ENCODE results near the gene RCL1.

RCL1 gene

GRCh38 chr9:4842734-4843133 lies 50.0 kb downstream of the RCL1 start:
- no peak for DNase-seq (ENCODE audit: low read depth)

- DNase-seq (ENCODE audit: low read depth) = no peak
Measured at GRCh38 chr9:4844056-4844838, 51.5 kb downstream of the RCL1 start.

GRCh38 chr9:4849369-4849768 lies 56.6 kb downstream of the RCL1 start:
- DNase-seq (ENCODE audit: low read depth) = no peak

- peak; percentile 47 for DNase-seq (ENCODE audit: low read depth)
Measured at GRCh38 chr9:4850603-4851310, 58.0 kb downstream of the RCL1 start.

- peak; percentile 29 for DNase-seq (ENCODE audit: low read depth)
Measured at GRCh38 chr9:4852419-4852818, 59.7 kb downstream of the RCL1 start.

GRCh38 chr9:4854265-4854590 lies 61.5 kb downstream of the RCL1 start:
- no peak for DNase-seq (ENCODE audit: low read depth)

- DNase-seq (ENCODE audit: low read depth) = peak; percentile 57
Measured at GRCh38 chr9:4855841-4856240, 63.1 kb downstream of the RCL1 start.

- DNase-seq (ENCODE audit: low read depth) = no peak
Measured at GRCh38 chr9:4857163-4857810, 64.5 kb downstream of the RCL1 start.

GRCh38 chr9:4859035-4859434 lies 66.3 kb downstream of the RCL1 start:
- no peak for DNase-seq (ENCODE audit: low read depth)

GRCh38 chr9:4860383-4860782 lies 67.6 kb downstream of the RCL1 start:
- no peak for DNase-seq (ENCODE audit: low read depth)

GRCh38 chr9:4861145-4861544 lies 68.4 kb downstream of the RCL1 start:
- DNase-seq (ENCODE audit: low read depth) = no peak

GRCh38 chr9:4861736-4862451 lies 69.2 kb downstream of the RCL1 start:
- DNase-seq (ENCODE audit: low read depth) = no peak

- DNase-seq (ENCODE audit: low read depth) = peak; percentile 92
Measured at GRCh38 chr9:4862506-4863250, 69.9 kb downstream of the RCL1 start.

- no peak for DNase-seq (ENCODE audit: low read depth)
Measured at GRCh38 chr9:4864234-4864661, 71.5 kb downstream of the RCL1 start.

- DNase-seq (ENCODE audit: low read depth) = no peak
Measured at GRCh38 chr9:4864698-4865097, 72.0 kb downstream of the RCL1 start.

GRCh38 chr9:4865681-4866080 lies 72.9 kb downstream of the RCL1 start:
- DNase-seq (ENCODE audit: low read depth) = no peak

GRCh38 chr9:4866239-4866969 lies 73.7 kb downstream of the RCL1 start:
- peak; percentile 54 for DNase-seq (ENCODE audit: low read depth)

- no peak for DNase-seq (ENCODE audit: low read depth)
Measured at GRCh38 chr9:4873066-4873465, 80.3 kb downstream of the RCL1 start.

GRCh38 chr9:4875559-4875958 lies 82.8 kb downstream of the RCL1 start:
- DNase-seq (ENCODE audit: low read depth) = no peak

- DNase-seq (ENCODE audit: low read depth) = no peak
Measured at GRCh38 chr9:4879115-4879558, 86.4 kb downstream of the RCL1 start.

- no peak for DNase-seq (ENCODE audit: low read depth)
Measured at GRCh38 chr9:4883326-4883873, 90.7 kb downstream of the RCL1 start.
